Measurements from ENCODE around the gene CFAP77. TPM values are rescaled to one million over a fixed set of nuclear protein-coding genes. Genes with fewer than 3 reads are reported as not detected.

The CFAP77 gene
- total RNA-seq, 1 donor from 2014 or later = 1.8 TPM

DNA sequence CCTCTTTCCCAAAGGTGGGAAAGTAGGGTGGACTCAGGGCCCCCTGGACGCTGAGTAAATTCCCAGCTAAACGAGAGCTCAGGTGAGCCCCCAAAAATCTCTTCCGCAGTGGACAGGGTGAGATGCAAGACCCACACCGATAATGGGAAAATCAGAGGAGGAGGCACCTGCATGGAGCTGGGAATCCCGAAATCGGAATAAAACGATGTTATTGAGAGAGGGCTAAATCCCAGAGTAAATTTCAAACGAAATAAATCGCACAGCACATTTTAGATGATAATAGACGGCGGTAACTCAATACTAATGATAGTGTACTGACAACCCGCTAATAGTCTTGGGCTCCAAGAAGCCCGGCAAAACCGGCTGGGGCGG is 169.4 kb downstream of the CFAP77 start:
- Histone ChIP-seq H3K9ac (no peak overlapping the region), H3K4me3 (peak overlapping the region; percentile 38), H3K27ac (no peak overlapping the region), H3K9me3 (ENCODE audit: low read depth) (no peaks in the 10 kb centered on the region), H3K79me2 (ENCODE audit: low read depth) (no peaks in the 10 kb centered on the region), H3F3A (ENCODE audit: low read depth) (peaks cover 11% of the 10 kb centered on the region), H2AFZ (replicated peaks) (no peak overlapping the region), H3K27me3 (peaks cover 94% of the 10 kb centered on the region), H3K36me3 (no peaks in the 10 kb centered on the region), H3K4me2 (peak overlapping the region; percentile 73), H4K20me1 (ENCODE audit: low read depth) (peaks cover 64% of the 10 kb centered on the region), H3K4me1 (peaks cover 14% of the 10 kb centered on the region)
- Mint-ChIP-seq H3K9me3 (peaks cover 3% of the 10 kb centered on the region), H3K4me3 (peak overlapping the region; percentile 77), H3K4me1 (peaks cover 29% of the 10 kb centered on the region), H3K27me3 (ENCODE audit: insufficient read depth, low read depth) (peaks cover 80% of the 10 kb centered on the region), H3K36me3 (no peaks in the 10 kb centered on the region), H3K27ac (no peak overlapping the region)
- TF ChIP-seq, protein P1, sequence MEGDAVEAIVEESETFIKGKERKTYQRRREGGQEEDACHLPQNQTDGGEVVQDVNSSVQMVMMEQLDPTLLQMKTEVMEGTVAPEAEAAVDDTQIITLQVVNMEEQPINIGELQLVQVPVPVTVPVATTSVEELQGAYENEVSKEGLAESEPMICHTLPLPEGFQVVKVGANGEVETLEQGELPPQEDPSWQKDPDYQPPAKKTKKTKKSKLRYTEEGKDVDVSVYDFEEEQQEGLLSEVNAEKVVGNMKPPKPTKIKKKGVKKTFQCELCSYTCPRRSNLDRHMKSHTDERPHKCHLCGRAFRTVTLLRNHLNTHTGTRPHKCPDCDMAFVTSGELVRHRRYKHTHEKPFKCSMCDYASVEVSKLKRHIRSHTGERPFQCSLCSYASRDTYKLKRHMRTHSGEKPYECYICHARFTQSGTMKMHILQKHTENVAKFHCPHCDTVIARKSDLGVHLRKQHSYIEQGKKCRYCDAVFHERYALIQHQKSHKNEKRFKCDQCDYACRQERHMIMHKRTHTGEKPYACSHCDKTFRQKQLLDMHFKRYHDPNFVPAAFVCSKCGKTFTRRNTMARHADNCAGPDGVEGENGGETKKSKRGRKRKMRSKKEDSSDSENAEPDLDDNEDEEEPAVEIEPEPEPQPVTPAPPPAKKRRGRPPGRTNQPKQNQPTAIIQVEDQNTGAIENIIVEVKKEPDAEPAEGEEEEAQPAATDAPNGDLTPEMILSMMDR (IDR thresholded peaks at IDR 0.05) = no peak
- TF ChIP-seq EZH2 (IDR thresholded peaks at IDR 0.05) (no peak), EZH2phosphoT487 (IDR thresholded peaks at IDR 0.05) (no peak)
- no peak for DNase-seq (ENCODE audit: low spot score)

DNA sequence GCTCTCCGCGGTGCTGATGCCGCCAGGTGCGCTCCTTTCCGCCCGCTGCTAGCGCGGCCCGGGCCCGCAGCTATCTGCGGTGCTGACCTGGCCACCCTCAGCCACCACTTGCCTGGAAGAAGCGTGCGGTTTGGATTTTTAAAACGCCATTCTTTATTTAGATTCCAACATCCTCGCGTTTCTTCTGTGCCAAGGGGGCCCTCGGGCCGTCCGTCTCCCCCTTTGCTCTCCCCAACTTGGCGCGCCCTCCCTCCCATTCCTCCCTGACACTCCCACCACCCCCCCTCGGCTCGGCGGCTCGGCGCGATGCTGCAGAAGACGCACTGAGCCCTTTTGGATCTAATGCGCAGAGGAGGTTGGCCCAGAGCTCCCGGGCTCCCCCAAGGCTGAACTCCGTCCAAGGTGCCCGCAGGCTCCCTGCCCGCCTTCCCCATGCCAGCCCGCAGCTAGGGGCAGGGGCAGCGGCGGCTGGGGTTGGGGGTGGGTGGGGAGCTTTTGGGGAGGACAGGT is 172.3 kb downstream of the CFAP77 start, which contains the start of gene BARHL1:
Gene BARHL1 (plus strand): TSS at position 331 of the 510 bp plus-strand sequence. CDS start 192 bp downstream, outside the sequence.
- H3K27me3 ChIP-seq = peaks cover 100% of the 10 kb centered on the region
- peaks cover 93% of the 10 kb centered on the region for H4K20me1 ChIP-seq (ENCODE audit: low read depth)
- H3K27ac ChIP-seq = no peak within 1 kb of the TSS
- no peaks in the 10 kb centered on the region for H3K79me2 ChIP-seq (ENCODE audit: low read depth)
- Mint-ChIP-seq H3K36me3 (peaks cover 3% of the 10 kb centered on the region), H3K27me3 (ENCODE audit: insufficient read depth, low read depth) (peaks cover 85% of the 10 kb centered on the region), H3K4me1 (peaks cover 32% of the 10 kb centered on the region), H3K27ac (no peak within 1 kb of the TSS), H3K4me3 (peak within 1 kb of the TSS; percentile 88), H3K9me3 (peaks cover 3% of the 10 kb centered on the region)
- no peak within 1 kb of the TSS for H2AFZ ChIP-seq (replicated peaks)
- peak within 1 kb of the TSS; percentile 73 for H3K4me2 ChIP-seq
- DNase-seq (ENCODE audit: low spot score) = no peak
- H3F3A ChIP-seq (ENCODE audit: low read depth) = peaks cover 17% of the 10 kb centered on the region
- H3K4me3 ChIP-seq = peak within 1 kb of the TSS; percentile 38
- peaks cover 23% of the 10 kb centered on the region for H3K4me1 ChIP-seq
- H3K36me3 ChIP-seq = no peaks in the 10 kb centered on the region
- H3K9ac ChIP-seq = no peak within 1 kb of the TSS
- H3K9me3 ChIP-seq (ENCODE audit: low read depth) = no peaks in the 10 kb centered on the region
- TF ChIP-seq EZH2 (IDR thresholded peaks at IDR 0.05) (no peak), EZH2phosphoT487 (IDR thresholded peaks at IDR 0.05) (no peak)
- TF ChIP-seq, protein P1 (IDR thresholded peaks at IDR 0.05) = no peak

GRCh38 chr9:132582786-132583583 is 173.0 kb downstream of the CFAP77 start:
- peak overlapping the region; percentile 16 for H3K4me3 ChIP-seq
- H3K27ac ChIP-seq = no peak overlapping the region
- peak; percentile 9 for DNase-seq (ENCODE audit: low spot score)
- H3K79me2 ChIP-seq (ENCODE audit: low read depth) = no peaks in the 10 kb centered on the region
- peak; percentile 23 for TF ChIP-seq EZH2phosphoT487 (IDR thresholded peaks at IDR 0.05)
- peak; percentile 69 for TF ChIP-seq EZH2 (IDR thresholded peaks at IDR 0.05)
- TF ChIP-seq, protein P1 (IDR thresholded peaks at IDR 0.05) = no peak
- H3K9ac ChIP-seq = no peak overlapping the region
- H3F3A ChIP-seq (ENCODE audit: low read depth) = peaks cover 18% of the 10 kb centered on the region
- peaks cover 3% of the 10 kb centered on the region for H3K36me3 Mint-ChIP-seq
- H2AFZ ChIP-seq (replicated peaks) = no peak overlapping the region
- H3K27me3 Mint-ChIP-seq (ENCODE audit: insufficient read depth, low read depth) = peaks cover 85% of the 10 kb centered on the region
- peaks cover 3% of the 10 kb centered on the region for H3K9me3 Mint-ChIP-seq
- no peaks in the 10 kb centered on the region for H3K36me3 ChIP-seq
- H4K20me1 ChIP-seq (ENCODE audit: low read depth) = peaks cover 98% of the 10 kb centered on the region
- H3K4me1 ChIP-seq = peaks cover 23% of the 10 kb centered on the region
- no peak overlapping the region for H3K27ac Mint-ChIP-seq
- H3K4me2 ChIP-seq = peak overlapping the region; percentile 46
- peaks cover 33% of the 10 kb centered on the region for H3K4me1 Mint-ChIP-seq
- no peaks in the 10 kb centered on the region for H3K9me3 ChIP-seq (ENCODE audit: low read depth)
- peaks cover 100% of the 10 kb centered on the region for H3K27me3 ChIP-seq
- peak overlapping the region; percentile 83 for H3K4me3 Mint-ChIP-seq

Measured in neural progenitor cell (in vitro differentiated cells).